ENCODE measurements around the gene GRM5. TPM values are rescaled to one million over a fixed set of nuclear protein-coding genes. Genes with fewer than 3 reads are reported as not detected.
"Not testable (repeated sequence)": the region's sequence is repeated elsewhere in the genome, so short reads cannot be mapped to it uniquely, and the experiment has no call there.

GRM5 gene
- total RNA-seq, 1 donor from 2014 or later, result not detected

- Histone ChIP-seq H3K9me3 (ENCODE audit: control insufficient read depth in 3 of 3, low read length in 3 of 3) (no peaks in the 10 kb centered on the region), H3K9ac (ENCODE audit: low read depth in 1 of 3, low read length in 3 of 3) (no peak overlapping the region), H3K27ac (ENCODE audit: low read depth, low read length) (no peak overlapping the region)
Observed at GRCh38 chr11:88536616-88537265, 529.0 kb downstream of the GRM5 start.

DNA sequence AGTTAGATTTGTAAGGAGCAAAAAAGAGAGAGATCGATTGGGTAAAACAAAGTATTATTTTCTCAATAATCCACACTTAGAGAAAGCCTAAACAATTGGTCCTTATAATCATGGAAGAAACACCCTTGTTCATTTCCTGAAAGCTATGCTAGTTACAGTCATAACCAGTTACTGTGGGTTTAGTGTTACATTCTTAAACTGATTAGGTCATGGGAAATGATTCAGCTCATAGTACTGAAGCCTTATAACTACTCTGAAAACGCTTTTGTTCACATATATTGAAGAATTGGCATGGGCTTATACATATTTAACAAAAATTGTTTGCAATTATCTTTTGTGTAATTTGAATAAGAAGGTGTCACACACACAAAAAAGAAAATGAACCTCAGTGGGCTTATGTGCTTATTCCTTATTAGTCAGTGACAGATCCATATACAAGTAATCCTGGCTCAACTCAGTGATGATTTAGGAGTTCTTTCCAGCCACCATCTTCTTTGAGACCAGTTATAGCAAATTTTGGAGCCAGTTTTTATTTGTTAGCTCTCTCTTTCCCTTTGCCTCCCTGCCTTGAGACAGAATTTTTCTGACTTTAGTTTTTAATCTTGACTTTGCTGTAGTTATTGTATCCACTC lies 529.8 kb downstream of the GRM5 start:
- Histone ChIP-seq H3K9me3 (ENCODE audit: control insufficient read depth in 3 of 3, low read length in 3 of 3) (no peaks in the 10 kb centered on the region), H3K36me3 (ENCODE audit: control insufficient read depth in 3 of 3, insufficient read depth in 3 of 3, low read length in 3 of 3) (no peaks in the 10 kb centered on the region), H3K4me3 (ENCODE audit: low read length in 3 of 3) (no peak overlapping the region), H3K27me3 (ENCODE audit: control insufficient read depth in 3 of 3, insufficient read depth in 3 of 3, low read length in 3 of 3) (no peaks in the 10 kb centered on the region), H3K27ac (ENCODE audit: low read depth, low read length) (no peak overlapping the region), H3K9ac (ENCODE audit: low read depth in 1 of 3, low read length in 3 of 3) (no peak overlapping the region), H3K4me1 (ENCODE audit: control insufficient read depth in 3 of 3, insufficient read depth in 3 of 3, low read length in 3 of 3) (peaks cover 0 to 3% (median 0%) of the 10 kb centered on the region in 3 donors)

More at GRCh38 chr11:88536616-88537265, 529.0 kb downstream of the GRM5 start:
- H3K36me3 ChIP-seq (ENCODE audit: control insufficient read depth in 3 of 3, insufficient read depth in 3 of 3, low read length in 3 of 3), result no peaks in the 10 kb centered on the region
- peaks cover 0 to 3% (median 0%) of the 10 kb centered on the region in 3 donors for H3K4me1 ChIP-seq (ENCODE audit: control insufficient read depth in 3 of 3, insufficient read depth in 3 of 3, low read length in 3 of 3)
- H3K4me3 ChIP-seq (ENCODE audit: low read length in 3 of 3), result no peak overlapping the region
- no peaks in the 10 kb centered on the region for H3K27me3 ChIP-seq (ENCODE audit: control insufficient read depth in 3 of 3, insufficient read depth in 3 of 3, low read length in 3 of 3)

- Histone ChIP-seq H3K9ac (ENCODE audit: low read depth in 1 of 3, low read length in 3 of 3) (no peak overlapping the region), H3K9me3 (ENCODE audit: control insufficient read depth in 3 of 3, low read length in 3 of 3) (no peaks in the 10 kb centered on the region), H3K36me3 (ENCODE audit: control insufficient read depth in 3 of 3, insufficient read depth in 3 of 3, low read length in 3 of 3) (no peaks in the 10 kb centered on the region), H3K27ac (ENCODE audit: low read depth, low read length) (no peak overlapping the region), H3K4me1 (ENCODE audit: control insufficient read depth in 3 of 3, insufficient read depth in 3 of 3, low read length in 3 of 3) (peaks cover 0 to 3% (median 0%) of the 10 kb centered on the region in 3 donors), H3K4me3 (ENCODE audit: low read length in 3 of 3) (no peak overlapping the region), H3K27me3 (ENCODE audit: control insufficient read depth in 3 of 3, insufficient read depth in 3 of 3, low read length in 3 of 3) (no peaks in the 10 kb centered on the region)
Observed at GRCh38 chr11:88535266-88535665, 530.5 kb downstream of the GRM5 start.

DNA sequence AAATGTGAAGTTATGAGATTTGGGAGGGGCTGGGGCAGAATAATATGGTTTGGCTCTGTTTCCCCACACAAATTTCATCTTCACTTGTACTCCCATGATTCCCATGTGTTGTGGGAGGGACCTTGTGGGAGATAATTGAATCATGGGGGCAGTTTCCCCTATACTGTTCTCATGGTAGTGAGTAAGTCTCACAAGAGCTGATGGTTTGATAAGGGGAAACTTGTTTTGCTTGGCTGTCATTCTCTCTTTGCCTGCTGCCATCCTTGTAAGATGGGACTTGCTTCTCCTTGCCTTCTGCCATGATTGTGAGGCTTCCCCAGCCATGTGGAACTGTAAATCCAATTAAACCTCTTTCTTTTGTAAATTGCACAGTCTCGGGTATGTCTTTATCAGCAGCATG lies 531.1 kb downstream of the GRM5 start:
- H3K9ac ChIP-seq (ENCODE audit: low read depth in 1 of 3, low read length in 3 of 3); H3K36me3 ChIP-seq (ENCODE audit: control insufficient read depth in 3 of 3, insufficient read depth in 3 of 3, low read length in 3 of 3); H3K27me3 ChIP-seq (ENCODE audit: control insufficient read depth in 3 of 3, insufficient read depth in 3 of 3, low read length in 3 of 3); H3K4me1 ChIP-seq (ENCODE audit: control insufficient read depth in 3 of 3, insufficient read depth in 3 of 3, low read length in 3 of 3); H3K4me3 ChIP-seq (ENCODE audit: low read length in 3 of 3); H3K9me3 ChIP-seq (ENCODE audit: control insufficient read depth in 3 of 3, low read length in 3 of 3); H3K27ac ChIP-seq (ENCODE audit: low read depth, low read length): not testable (repeated sequence)

DNA sequence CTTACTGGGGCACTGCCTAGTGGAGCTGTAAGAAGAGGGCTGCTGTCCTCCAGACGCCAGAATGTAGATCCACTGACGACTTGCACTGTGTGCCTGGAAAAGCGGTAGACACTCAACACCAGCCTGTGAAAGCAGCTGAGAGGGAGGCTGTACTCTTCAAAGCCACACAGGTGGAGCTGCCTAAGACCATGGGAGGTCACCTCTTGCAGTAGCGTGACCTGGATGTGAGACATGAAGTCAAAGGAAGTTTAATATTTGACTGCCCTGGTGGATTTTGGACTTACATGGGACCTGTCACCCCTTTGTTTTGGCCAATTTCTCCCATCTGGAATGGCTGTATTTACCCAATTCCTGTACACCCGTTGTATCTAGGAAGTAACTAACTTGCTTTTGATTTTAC lies 531.6 kb downstream of the GRM5 start:
- Histone ChIP-seq H3K27ac (ENCODE audit: low read depth, low read length) (no peak overlapping the region), H3K27me3 (ENCODE audit: control insufficient read depth in 3 of 3, insufficient read depth in 3 of 3, low read length in 3 of 3) (no peaks in the 10 kb centered on the region), H3K4me3 (ENCODE audit: low read length in 3 of 3) (no peak overlapping the region), H3K9me3 (ENCODE audit: control insufficient read depth in 3 of 3, low read length in 3 of 3) (no peaks in the 10 kb centered on the region), H3K36me3 (ENCODE audit: control insufficient read depth in 3 of 3, insufficient read depth in 3 of 3, low read length in 3 of 3) (no peaks in the 10 kb centered on the region), H3K9ac (ENCODE audit: low read depth in 1 of 3, low read length in 3 of 3) (no peak overlapping the region), H3K4me1 (ENCODE audit: control insufficient read depth in 3 of 3, insufficient read depth in 3 of 3, low read length in 3 of 3) (peaks cover 0 to 3% (median 0%) of the 10 kb centered on the region in 3 donors)

DNA sequence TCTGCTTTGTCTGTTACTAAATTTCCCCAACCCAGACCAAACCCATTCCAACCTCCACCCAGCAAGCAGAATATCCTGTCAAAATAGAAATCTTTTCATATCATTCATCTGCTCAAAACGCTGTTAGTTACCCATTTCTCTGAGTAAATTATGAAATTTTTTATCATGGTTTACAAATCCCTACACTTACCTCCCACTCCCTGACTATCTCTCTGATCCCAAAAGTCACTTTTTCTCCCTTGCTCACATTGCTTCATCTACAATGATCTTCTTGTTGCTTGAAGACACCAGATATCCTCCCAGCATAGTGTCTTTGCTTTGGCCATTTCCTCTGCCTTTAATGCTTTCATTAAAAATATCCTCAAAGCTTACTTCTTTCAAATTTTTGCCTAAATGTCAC lies 532.8 kb downstream of the GRM5 start:
- Histone ChIP-seq H3K27ac (ENCODE audit: low read depth, low read length) (no peak overlapping the region), H3K36me3 (ENCODE audit: control insufficient read depth in 3 of 3, insufficient read depth in 3 of 3, low read length in 3 of 3) (no peaks in the 10 kb centered on the region), H3K9me3 (ENCODE audit: control insufficient read depth in 3 of 3, low read length in 3 of 3) (no peaks in the 10 kb centered on the region), H3K4me1 (ENCODE audit: control insufficient read depth in 3 of 3, insufficient read depth in 3 of 3, low read length in 3 of 3) (peaks cover 0 to 3% (median 0%) of the 10 kb centered on the region in 3 donors), H3K9ac (ENCODE audit: low read depth in 1 of 3, low read length in 3 of 3) (no peak overlapping the region), H3K4me3 (ENCODE audit: low read length in 3 of 3) (no peak overlapping the region), H3K27me3 (ENCODE audit: control insufficient read depth in 3 of 3, insufficient read depth in 3 of 3, low read length in 3 of 3) (no peaks in the 10 kb centered on the region)

DNA sequence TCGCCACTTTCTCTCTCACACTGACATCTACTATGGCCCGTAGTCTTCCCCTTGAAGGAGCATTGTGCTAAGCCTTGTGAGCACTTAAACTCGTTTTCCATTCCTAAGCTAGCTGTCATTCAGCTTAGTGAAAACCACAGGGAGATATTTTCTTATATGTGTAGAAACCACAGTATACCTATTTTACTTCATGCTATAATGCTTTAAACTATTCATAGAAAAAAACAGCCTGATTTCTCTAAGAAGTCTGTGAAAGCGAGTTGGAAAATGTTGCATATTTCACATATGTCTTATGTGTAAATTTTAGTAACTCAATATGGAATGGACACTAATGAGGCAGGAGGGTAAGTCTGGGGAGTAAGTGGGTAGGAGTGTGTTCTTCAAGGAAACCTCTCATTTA lies 534.0 kb downstream of the GRM5 start:
- H3K9ac ChIP-seq (ENCODE audit: low read depth in 1 of 3, low read length in 3 of 3), result no peak overlapping the region
- no peaks in the 10 kb centered on the region for H3K36me3 ChIP-seq (ENCODE audit: control insufficient read depth in 3 of 3, insufficient read depth in 3 of 3, low read length in 3 of 3)
- no peaks in the 10 kb centered on the region for H3K27me3 ChIP-seq (ENCODE audit: control insufficient read depth in 3 of 3, insufficient read depth in 3 of 3, low read length in 3 of 3)
- no peaks in the 10 kb centered on the region for H3K9me3 ChIP-seq (ENCODE audit: control insufficient read depth in 3 of 3, low read length in 3 of 3)
- no peak overlapping the region for H3K27ac ChIP-seq (ENCODE audit: low read depth, low read length)
- peaks cover 0 to 3% (median 0%) of the 10 kb centered on the region in 3 donors for H3K4me1 ChIP-seq (ENCODE audit: control insufficient read depth in 3 of 3, insufficient read depth in 3 of 3, low read length in 3 of 3)
- H3K4me3 ChIP-seq (ENCODE audit: low read length in 3 of 3), result no peak overlapping the region

GRCh38 chr11:88529426-88529825 lies 536.4 kb downstream of the GRM5 start:
- Histone ChIP-seq H3K9me3 (ENCODE audit: control insufficient read depth in 3 of 3, low read length in 3 of 3) (no peaks in the 10 kb centered on the region), H3K4me1 (ENCODE audit: control insufficient read depth in 3 of 3, insufficient read depth in 3 of 3, low read length in 3 of 3) (no peaks in the 10 kb centered on the region), H3K36me3 (ENCODE audit: control insufficient read depth in 3 of 3, insufficient read depth in 3 of 3, low read length in 3 of 3) (no peaks in the 10 kb centered on the region), H3K9ac (ENCODE audit: low read depth in 1 of 3, low read length in 3 of 3) (no peak overlapping the region), H3K4me3 (ENCODE audit: low read length in 3 of 3) (no peak overlapping the region), H3K27ac (ENCODE audit: low read depth, low read length) (no peak overlapping the region), H3K27me3 (ENCODE audit: control insufficient read depth in 3 of 3, insufficient read depth in 3 of 3, low read length in 3 of 3) (peaks cover 0 to 5% (median 0%) of the 10 kb centered on the region in 3 donors)

- no peaks in the 10 kb centered on the region for H3K9me3 ChIP-seq (ENCODE audit: control insufficient read depth in 3 of 3, low read length in 3 of 3)
- peaks cover 0 to 5% (median 0%) of the 10 kb centered on the region in 3 donors for H3K27me3 ChIP-seq (ENCODE audit: control insufficient read depth in 3 of 3, insufficient read depth in 3 of 3, low read length in 3 of 3)
- H3K4me1 ChIP-seq (ENCODE audit: control insufficient read depth in 3 of 3, insufficient read depth in 3 of 3, low read length in 3 of 3), result no peaks in the 10 kb centered on the region
- H3K27ac ChIP-seq (ENCODE audit: low read depth, low read length), result no peak overlapping the region
- H3K4me3 ChIP-seq (ENCODE audit: low read length in 3 of 3), result no peak overlapping the region
- H3K36me3 ChIP-seq (ENCODE audit: control insufficient read depth in 3 of 3, insufficient read depth in 3 of 3, low read length in 3 of 3), result no peaks in the 10 kb centered on the region
- no peak overlapping the region for H3K9ac ChIP-seq (ENCODE audit: low read depth in 1 of 3, low read length in 3 of 3)
Observed at GRCh38 chr11:88523386-88524071, 542.3 kb downstream of the GRM5 start.
